ENCODE measurements around the gene URB1.

The URB1 gene

DNA sequence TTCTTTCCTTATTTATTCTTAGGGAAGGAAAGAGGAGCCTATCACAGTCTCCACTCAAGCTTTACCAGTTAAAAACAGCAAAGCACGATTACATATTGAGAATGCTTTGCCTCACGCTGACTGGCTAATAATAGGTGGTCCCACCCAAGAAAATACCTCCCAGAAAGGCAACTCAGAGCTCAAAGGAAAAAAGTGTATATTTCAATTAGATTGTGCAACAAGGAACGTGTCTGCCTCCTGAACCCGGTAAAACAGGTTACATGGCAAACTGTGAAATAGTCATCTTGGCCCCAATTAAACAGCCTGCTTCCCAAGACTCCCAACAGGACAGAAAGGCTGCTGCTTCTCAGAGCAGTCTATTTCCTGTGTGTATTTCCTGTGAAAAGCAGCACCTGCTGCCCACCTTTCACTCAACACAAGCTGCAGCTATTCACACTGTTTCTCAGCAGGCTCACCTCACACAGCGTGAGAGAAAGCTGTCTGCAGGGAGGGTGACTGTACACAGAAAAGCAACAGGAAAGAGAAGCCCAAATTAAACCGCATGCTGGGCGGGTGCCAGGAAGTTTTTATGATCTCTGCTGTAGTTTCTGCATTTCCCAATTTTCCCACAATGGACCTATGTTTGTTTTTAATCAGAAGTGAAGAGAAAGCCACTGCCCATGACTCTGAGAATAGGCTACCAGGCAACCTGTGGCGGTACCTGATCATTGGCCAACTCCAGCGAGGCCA is 44.0 kb downstream of the URB1 start:
- in situ Hi-C loops (cut with MboI; ENCODE audit: low sequenced_read_pairs) = no loop called here

DNA sequence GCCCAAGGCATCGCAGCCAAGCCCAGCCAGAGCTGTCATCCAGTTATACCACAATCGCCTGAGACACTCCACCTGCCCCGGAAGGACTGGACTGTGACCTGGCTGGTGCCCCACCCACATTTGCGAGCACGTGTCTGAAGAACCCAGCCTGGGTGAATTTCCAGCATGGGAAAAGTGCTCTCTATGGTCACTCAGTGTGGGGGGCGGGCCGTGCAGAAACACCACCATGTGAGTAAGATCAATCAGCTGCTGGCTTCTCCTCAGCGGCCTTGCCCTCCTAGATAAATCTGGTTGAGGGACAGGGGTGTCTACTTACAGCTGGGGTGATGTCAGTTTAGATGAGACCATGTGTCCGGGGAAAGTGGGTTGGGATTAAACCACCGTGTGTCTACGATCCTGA is 44.8 kb downstream of the URB1 start:
- in situ Hi-C loops (cut with MboI; ENCODE audit: low sequenced_read_pairs) = no loop called here

GRCh38 chr21:32347351-32347750 is 45.5 kb downstream of the URB1 start:
- in situ Hi-C loops (cut with MboI; ENCODE audit: low sequenced_read_pairs) = no loop called here

GRCh38 chr21:32346951-32347350 is 45.9 kb downstream of the URB1 start:
- in situ Hi-C loops (cut with MboI; ENCODE audit: low sequenced_read_pairs) = no loop called here

DNA sequence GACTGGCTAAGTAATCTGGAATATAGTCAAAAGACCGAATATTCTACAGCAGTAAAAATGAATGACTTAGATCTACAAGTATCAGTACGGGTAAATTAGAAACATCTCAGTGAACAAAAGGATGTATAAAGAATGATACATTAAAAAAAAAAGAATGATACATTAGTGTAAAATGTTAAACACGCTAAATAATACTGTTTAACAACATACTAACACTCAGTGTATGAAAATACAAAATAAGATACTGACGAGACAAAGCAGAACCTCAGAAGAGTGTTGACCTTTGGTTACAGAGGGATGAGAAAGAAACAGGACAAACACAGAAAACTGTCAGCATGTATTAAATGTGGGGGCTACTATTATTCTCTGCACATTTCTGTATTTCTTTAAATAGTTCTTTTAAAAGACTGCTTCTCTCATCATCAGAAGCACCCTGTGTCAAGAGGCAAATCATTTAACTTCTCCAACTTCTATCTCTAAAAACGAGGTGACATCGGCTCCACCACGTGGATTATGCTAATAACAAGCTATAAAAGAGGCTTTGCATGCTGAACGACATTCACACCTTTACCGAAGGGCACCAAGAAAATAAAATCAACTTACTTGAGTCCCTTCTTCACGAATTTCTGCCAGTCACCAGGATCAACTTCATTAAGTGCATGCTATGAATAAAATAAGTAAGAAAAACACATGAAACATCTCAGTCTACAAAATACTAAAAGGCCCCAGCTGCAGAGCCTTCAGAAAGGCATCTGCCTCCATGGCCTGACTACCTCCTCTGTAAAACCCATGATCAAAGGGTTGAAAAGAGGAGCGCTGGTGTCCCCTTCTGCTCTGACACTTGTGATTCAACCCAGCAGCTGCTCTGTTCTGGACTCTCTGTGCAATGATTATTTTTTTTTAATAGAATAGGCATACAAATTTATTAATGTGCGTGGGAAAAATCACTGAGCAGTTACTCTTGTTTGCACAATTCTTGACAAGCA is 51.7 kb downstream of the URB1 start:
- in situ Hi-C loops (cut with MboI; ENCODE audit: low sequenced_read_pairs) = no loop called here

DNA sequence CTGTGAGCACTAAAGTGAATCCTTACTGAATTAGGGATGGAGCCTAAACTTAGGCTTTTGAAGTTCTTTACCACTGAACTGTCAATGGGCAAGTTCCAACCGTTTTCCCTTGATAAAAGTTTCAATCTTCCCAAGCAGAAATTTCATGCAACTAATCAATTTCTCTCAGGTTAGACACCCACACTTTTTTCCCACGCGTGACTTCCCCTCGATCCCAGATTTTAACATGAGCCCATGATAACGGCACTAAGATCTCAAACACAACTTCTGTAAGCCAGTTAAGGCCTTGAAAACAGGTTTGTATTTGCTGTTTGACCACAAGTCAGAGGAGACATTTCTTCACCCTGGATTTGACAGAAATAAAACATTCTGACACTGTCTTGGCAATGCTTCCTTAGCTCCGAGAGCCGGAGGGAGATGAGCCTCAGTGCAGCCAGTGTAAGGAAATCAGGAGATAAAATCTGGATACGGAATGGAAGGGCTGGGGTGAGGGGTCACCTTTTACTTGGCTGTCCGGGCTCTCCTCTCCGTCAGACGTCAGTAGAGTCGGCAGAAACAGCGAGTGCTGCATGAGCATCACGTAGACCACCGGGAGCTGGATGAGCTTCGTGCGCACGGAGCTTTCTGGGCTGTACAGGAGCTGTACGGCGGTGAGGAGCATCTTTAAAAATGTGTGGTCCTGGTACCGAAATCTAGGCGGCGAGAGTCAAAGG is 54.4 kb downstream of the URB1 start:
- in situ Hi-C loops (cut with MboI; ENCODE audit: low sequenced_read_pairs) = no loop called here

- in situ Hi-C loops (cut with MboI; ENCODE audit: low sequenced_read_pairs) = no loop called here
Measured at GRCh38 chr21:32337206-32337605, 55.6 kb downstream of the URB1 start.

DNA sequence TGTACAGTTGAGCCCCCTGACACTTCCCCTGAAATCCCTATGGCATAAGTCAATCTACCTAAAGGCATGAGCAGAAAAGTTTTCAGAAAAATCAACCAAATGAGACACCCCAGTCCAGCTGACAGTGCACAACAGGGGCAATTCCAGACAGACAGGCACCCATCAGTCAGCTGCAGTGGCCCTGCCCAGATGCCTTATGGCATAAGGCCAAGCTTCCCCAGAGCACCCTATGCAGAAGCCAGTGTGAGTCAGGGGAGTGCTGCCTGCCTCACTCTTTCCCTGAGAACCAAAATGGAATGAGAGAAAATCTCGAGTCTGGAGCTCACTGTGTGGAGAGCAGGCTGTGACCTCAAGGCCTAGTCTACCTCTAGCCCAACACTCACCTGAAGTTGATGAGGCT is 56.1 kb downstream of the URB1 start:
- in situ Hi-C loops (cut with MboI; ENCODE audit: low sequenced_read_pairs) = no loop called here

- in situ Hi-C loops (cut with MboI; ENCODE audit: low sequenced_read_pairs) = no loop called here
Measured at GRCh38 chr21:32335601-32336575, 56.9 kb downstream of the URB1 start.

DNA sequence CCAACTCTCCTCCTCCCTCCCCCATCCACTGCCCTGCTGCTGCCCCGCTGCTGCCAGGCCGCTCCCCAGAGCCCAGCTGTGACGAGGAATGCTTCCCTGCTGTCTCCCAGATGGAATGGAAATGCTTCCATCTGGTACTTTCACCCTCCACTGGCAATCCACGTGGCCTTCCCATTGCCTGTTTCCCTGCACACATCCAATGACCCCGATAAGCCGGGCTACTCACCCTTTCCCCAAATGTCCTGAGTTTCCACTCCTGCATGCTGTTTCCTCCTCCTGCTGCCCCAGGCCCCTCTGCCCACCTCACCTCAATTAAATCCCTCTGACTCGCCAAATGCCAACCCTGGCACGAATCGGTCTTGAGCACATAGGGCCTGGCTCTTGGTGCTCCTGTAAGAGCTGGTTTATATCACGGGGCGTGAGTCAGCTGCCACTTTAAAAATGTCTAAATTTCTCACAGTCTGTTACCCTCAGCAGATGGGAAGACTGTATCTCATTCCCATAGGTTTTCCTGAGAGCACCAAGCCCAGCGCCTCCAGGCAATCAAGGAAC is 57.8 kb downstream of the URB1 start:
- in situ Hi-C loops (cut with MboI; ENCODE audit: low sequenced_read_pairs) = no loop called here

GRCh38 chr21:32333953-32334673 is 58.7 kb downstream of the URB1 start:
- in situ Hi-C loops (cut with MboI; ENCODE audit: low sequenced_read_pairs) = no loop called here

- in situ Hi-C loops (cut with MboI; ENCODE audit: low sequenced_read_pairs) = no loop called here
Measured at GRCh38 chr21:32332463-32332951, 60.3 kb downstream of the URB1 start.

DNA sequence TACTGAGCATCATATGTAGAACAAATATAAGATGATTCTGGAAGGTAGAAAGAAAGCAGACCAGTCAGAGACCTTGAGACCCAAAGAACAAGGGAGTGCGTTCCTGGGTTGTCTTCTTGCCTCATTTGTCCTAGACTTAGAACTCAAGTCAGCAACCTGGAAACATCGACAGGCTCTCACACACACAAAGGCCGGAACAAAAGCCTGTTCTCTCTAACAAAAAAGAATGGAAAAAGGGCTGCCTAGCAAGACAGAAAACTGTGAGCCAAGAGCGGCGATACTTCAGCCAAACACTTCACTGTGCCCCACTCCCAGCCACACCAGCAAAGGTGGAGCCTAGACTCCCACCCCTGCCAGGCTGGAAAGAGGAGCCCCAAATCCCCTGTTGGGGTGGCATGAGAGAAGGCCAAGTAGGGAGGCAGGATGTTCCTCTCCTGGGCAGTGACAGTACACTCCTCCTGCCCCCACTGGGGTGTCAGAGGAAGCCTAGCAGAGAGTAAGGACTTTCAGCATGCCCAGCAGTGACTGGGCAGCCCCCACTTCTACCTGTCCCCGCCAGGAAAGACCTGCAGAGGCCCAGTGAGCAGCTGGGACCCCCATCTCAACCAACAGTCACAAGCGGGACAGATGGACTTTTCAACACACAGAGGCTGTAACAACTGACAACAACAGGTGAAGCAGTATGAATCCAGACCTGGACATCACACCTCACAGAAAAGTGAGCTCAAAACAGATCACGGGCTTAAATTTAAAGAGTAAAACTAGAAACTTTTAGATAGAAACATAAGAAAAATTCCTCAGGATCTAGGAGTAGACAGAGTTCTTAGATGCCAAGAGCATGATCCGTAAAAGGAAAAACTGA is 61.1 kb downstream of the URB1 start:
- in situ Hi-C loops (cut with MboI; ENCODE audit: low sequenced_read_pairs) = no loop called here

DNA sequence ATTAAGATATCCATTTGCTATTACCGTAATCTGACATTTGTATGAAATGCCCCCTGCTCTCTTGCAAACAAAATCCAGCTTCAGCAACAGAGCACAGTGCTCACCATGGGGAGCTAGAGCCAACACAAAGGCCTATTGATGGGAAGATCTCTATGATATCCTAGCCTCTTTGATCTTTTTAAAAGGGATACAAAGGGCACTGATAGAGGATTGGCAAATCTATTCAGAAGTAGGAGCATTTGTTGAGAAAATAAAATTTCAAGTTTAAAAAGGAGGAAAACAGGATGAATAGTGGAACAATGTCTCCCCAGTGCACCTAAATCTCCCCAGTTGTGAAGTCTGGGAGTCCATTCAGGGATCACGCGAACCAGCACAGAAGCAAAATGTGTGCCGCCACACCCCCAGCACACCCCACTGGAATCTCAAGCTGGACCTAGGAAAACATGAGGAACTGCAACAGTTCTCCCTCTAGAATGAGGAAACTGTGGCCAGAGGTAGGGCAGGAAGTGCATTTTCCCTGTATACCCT is 62.0 kb downstream of the URB1 start:
- in situ Hi-C loops (cut with MboI; ENCODE audit: low sequenced_read_pairs) = no loop called here

DNA sequence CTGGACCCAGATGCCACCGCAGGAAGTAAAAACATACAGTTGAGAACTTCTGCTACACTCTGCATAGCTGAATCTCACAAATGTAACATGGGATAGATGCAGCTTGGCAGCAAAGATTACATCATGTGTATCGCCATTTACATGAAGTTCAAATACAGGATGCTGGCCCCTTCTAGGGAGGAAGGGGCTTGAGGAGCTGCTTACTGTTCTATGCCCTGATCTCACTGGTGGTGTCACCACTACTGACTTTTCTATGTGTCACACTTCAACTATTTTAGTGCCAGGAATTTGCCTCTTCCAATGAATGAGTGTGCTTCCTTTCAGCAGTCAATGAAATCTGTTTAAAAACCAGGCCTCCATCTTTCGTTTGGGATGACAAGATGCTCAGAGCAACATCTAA is 63.0 kb downstream of the URB1 start:
- in situ Hi-C loops (cut with MboI; ENCODE audit: low sequenced_read_pairs) = no loop called here

GRCh38 chr21:32329331-32329730 is 63.5 kb downstream of the URB1 start:
- in situ Hi-C loops (cut with MboI; ENCODE audit: low sequenced_read_pairs) = no loop called here

- in situ Hi-C loops (cut with MboI; ENCODE audit: low sequenced_read_pairs) = no loop called here
Measured at GRCh38 chr21:32328595-32328994, 64.2 kb downstream of the URB1 start.

GRCh38 chr21:32325706-32326105 is 67.1 kb downstream of the URB1 start:
- in situ Hi-C loops (cut with MboI; ENCODE audit: low sequenced_read_pairs) = no loop called here
